NCI-H1092 treated with DMSO at 0.1 percent for 48 hours (cell line): ENCODE data around the gene ANTXRL.
"Not testable (repeated sequence)": the region's sequence is repeated elsewhere in the genome, so short reads cannot be mapped to it uniquely, and the experiment has no call there.

Source experiments
- DNase-seq: peaks from one replicate; lab custom pipeline; 2025; lab: John Stamatoyannopoulos, UW

The ANTXRL gene

GRCh38 chr10:46254467-46254866, 32.3 kb upstream of the ANTXRL start:
- no peak for DNase-seq

GRCh38 chr10:46255210-46255609, 31.6 kb upstream of the ANTXRL start:
- not testable (repeated sequence) for DNase-seq

GRCh38 chr10:46255801-46256747, 30.7 kb upstream of the ANTXRL start:
- peak; percentile 23 for DNase-seq

- no peak for DNase-seq
Observed at GRCh38 chr10:46257099-46257498, 29.7 kb upstream of the ANTXRL start.

- not testable (repeated sequence) for DNase-seq
Observed at GRCh38 chr10:46262906-46263560, 23.8 kb upstream of the ANTXRL start.

- DNase-seq: no peak
Observed at GRCh38 chr10:46263831-46264268, 22.9 kb upstream of the ANTXRL start.

- no peak for DNase-seq
Observed at GRCh38 chr10:46264336-46264735, 22.5 kb upstream of the ANTXRL start.

- no peak for DNase-seq
Observed at GRCh38 chr10:46264737-46265368, 21.9 kb upstream of the ANTXRL start.

GRCh38 chr10:46265566-46266305, 21.1 kb upstream of the ANTXRL start:
- not testable (repeated sequence) for DNase-seq

GRCh38 chr10:46266306-46266985, 20.4 kb upstream of the ANTXRL start:
- DNase-seq: no peak

GRCh38 chr10:46267132-46267985, 19.4 kb upstream of the ANTXRL start:
- DNase-seq: no peak

GRCh38 chr10:46268076-46268881, 18.5 kb upstream of the ANTXRL start:
- DNase-seq: no peak

- DNase-seq: not testable (repeated sequence)
Observed at GRCh38 chr10:46269554-46270053, 17.2 kb upstream of the ANTXRL start.

GRCh38 chr10:46270086-46270811, 16.5 kb upstream of the ANTXRL start:
- DNase-seq: no peak

GRCh38 chr10:46270963-46271530, 15.8 kb upstream of the ANTXRL start:
- DNase-seq: not testable (repeated sequence)

GRCh38 chr10:46271795-46272499, 14.8 kb upstream of the ANTXRL start:
- not testable (repeated sequence) for DNase-seq

GRCh38 chr10:46272863-46273415, 13.9 kb upstream of the ANTXRL start:
- DNase-seq: no peak
